H9 (cell line): ENCODE measurements around the gene TNIK. TPM values are rescaled to one million over a fixed set of nuclear protein-coding genes. Genes with fewer than 3 reads are reported as not detected.

Experiments
- DNase-seq: peaks from one replicate; pipeline ENCODE4 v3.0.0-alpha.2; 2017
- H2AFZ ChIP-seq: one replicate; pipeline ENCODE4 v1.6.1; 2013; ENCODE audit warnings: mild to moderate bottlenecking, low read length, control low read depth, moderate library complexity
- H2AK5ac ChIP-seq: 2 replicates; pipeline ENCODE4 v1.6.1; 2013; ENCODE audit warnings: low read length, control low read depth, mixed read lengths; ENCODE audit not compliant: insufficient read length
- H2BK120ac ChIP-seq: one replicate; pipeline ENCODE4 v1.6.1; 2013; ENCODE audit warnings: low read depth, mild to moderate bottlenecking, low read length, control low read depth, inconsistent platforms; ENCODE audit not compliant: poor library complexity, severe bottlenecking
- H2BK12ac ChIP-seq: 2 replicates; pipeline ENCODE4 v1.6.1; 2013; ENCODE audit warnings: low read length, control low read depth, mixed read lengths, low read depth; ENCODE audit not compliant: insufficient read length
- H2BK15ac ChIP-seq: 2 replicates; pipeline ENCODE4 v1.6.1; 2013; ENCODE audit warnings: low read depth, low read length, control low read depth
- H2BK20ac ChIP-seq: one replicate; pipeline ENCODE4 v1.6.1; 2013; ENCODE audit warnings: low read depth, mild to moderate bottlenecking, low read length, control low read depth, inconsistent platforms; ENCODE audit not compliant: poor library complexity, severe bottlenecking
- H2BK5ac ChIP-seq: 2 replicates; pipeline ENCODE4 v1.6.1; 2013; ENCODE audit warnings: low read length, control low read depth, mixed read lengths; ENCODE audit not compliant: insufficient read length
- H3K14ac ChIP-seq: 2 replicates; pipeline ENCODE4 v1.6.1; 2013; ENCODE audit warnings: low read length, control low read depth; ENCODE audit not compliant: insufficient read depth
- H3K18ac ChIP-seq: 2 replicates; pipeline ENCODE4 v1.6.1; 2013; ENCODE audit warnings: low read depth, mild to moderate bottlenecking, mixed read lengths, low read length, control low read depth; ENCODE audit not compliant: insufficient read length
- H3K23ac ChIP-seq: 2 replicates; pipeline ENCODE4 v1.6.1; 2013; ENCODE audit warnings: low read length, control low read depth, mixed read lengths, low read depth; ENCODE audit not compliant: insufficient read length
- H3K23me2 ChIP-seq: 2 replicates; pipeline ENCODE4 v1.6.1; 2013; ENCODE audit warnings: low read depth, mild to moderate bottlenecking, mixed read lengths, low read length, control low read depth; ENCODE audit not compliant: insufficient read length, poor library complexity, severe bottlenecking
- H3K27ac ChIP-seq: 2 replicates; pipeline ENCODE4 v1.5.1; 2013; ENCODE audit warnings: low read length, control low read depth, mixed read lengths, low read depth; ENCODE audit not compliant: insufficient read length
- H3K27me3 ChIP-seq: 2 replicates; pipeline ENCODE4 v1.6.1; 2013; ENCODE audit warnings: low read length, control low read depth, inconsistent platforms; ENCODE audit not compliant: insufficient read depth
- H3K4ac ChIP-seq: 2 replicates; pipeline ENCODE4 v1.6.1; 2013; ENCODE audit warnings: low read depth, mild to moderate bottlenecking, control low read depth, inconsistent platforms, low read length, moderate library complexity
- H3K4me1 ChIP-seq: 2 replicates; pipeline ENCODE4 v1.6.1; 2013; ENCODE audit warnings: low read length, control low read depth, inconsistent platforms; ENCODE audit not compliant: insufficient read depth
- H3K4me2 ChIP-seq: 2 replicates; pipeline ENCODE4 v1.6.1; 2013; ENCODE audit warnings: low read length, control low read depth, mixed read lengths; ENCODE audit not compliant: insufficient read length, insufficient read depth
- H3K56ac ChIP-seq: 2 replicates; pipeline ENCODE4 v1.6.1; 2013; ENCODE audit warnings: low read depth, mild to moderate bottlenecking, mixed read lengths, low read length, control low read depth; ENCODE audit not compliant: insufficient read length
- H3K79me1 ChIP-seq: 2 replicates; pipeline ENCODE4 v1.6.1; 2013; ENCODE audit warnings: low read depth, mild to moderate bottlenecking, moderate library complexity, low read length, control low read depth, inconsistent platforms; ENCODE audit not compliant: insufficient read depth, poor library complexity, severe bottlenecking
- H3K79me2 ChIP-seq: 2 replicates; pipeline ENCODE4 v1.6.1; 2013; ENCODE audit warnings: low read length, control low read depth, inconsistent platforms; ENCODE audit not compliant: insufficient read depth
- H3K9ac ChIP-seq: 2 replicates; pipeline ENCODE4 v1.6.1; 2013; ENCODE audit warnings: low read length, control low read depth, mixed read lengths; ENCODE audit not compliant: insufficient read length; ENCODE audit errors: extremely low read depth
- H3K9me3 ChIP-seq: one replicate; pipeline ENCODE4 v1.6.1; 2013; ENCODE audit warnings: low read depth, low read length, inconsistent platforms; ENCODE audit not compliant: control insufficient read depth
- H3T11ph ChIP-seq: one replicate; pipeline ENCODE4 v1.6.1; 2013; ENCODE audit warnings: mild to moderate bottlenecking, low read length, control low read depth, inconsistent platforms
- H4K20me1 ChIP-seq: one replicate; pipeline ENCODE4 v1.6.1; 2013; ENCODE audit not compliant: control insufficient read depth, insufficient read length, insufficient read depth
- H4K5ac ChIP-seq: 2 replicates; pipeline ENCODE4 v1.6.1; 2013; ENCODE audit warnings: low read depth, mild to moderate bottlenecking, mixed read lengths, low read length, control low read depth; ENCODE audit not compliant: insufficient read length
- H4K8ac ChIP-seq: replicated peaks from 2 replicates; pipeline ENCODE4 v1.6.1; 2013; ENCODE audit warnings: low read length, control low read depth, mixed read lengths, low read depth; ENCODE audit not compliant: insufficient read length
- H4K91ac ChIP-seq: 2 replicates; pipeline ENCODE4 v1.6.1; 2013; ENCODE audit warnings: low read depth, mild to moderate bottlenecking, moderate library complexity, mixed read lengths, low read length, control low read depth; ENCODE audit not compliant: insufficient read length
- H3K27ac Mint-ChIP-seq, 3 experiments: 2 replicates in 2 of 3; 3 replicates in 1 of 3; pipeline ENCODE4 v1.8.0; 2020 to 2021; ENCODE audit warnings: mixed read lengths in 3 of 3, mild to moderate bottlenecking in 1 of 3, moderate library complexity in 1 of 3
- H3K27me3 Mint-ChIP-seq: 2 replicates; pipeline ENCODE4 v1.8.0; 2021; ENCODE audit warnings: low read depth, mild to moderate bottlenecking, moderate library complexity, mixed read lengths
- H3K36me3 Mint-ChIP-seq, 3 experiments: 2 replicates in 2 of 3; 3 replicates in 1 of 3; pipeline ENCODE4 v1.8.0; 2020 to 2021; ENCODE audit warnings: low read depth in 3 of 3, mixed read lengths in 3 of 3; ENCODE audit not compliant: insufficient read depth in 1 of 3
- H3K4me1 Mint-ChIP-seq, 2 experiments: 2 replicates each; pipeline ENCODE4 v1.8.0; 2020; ENCODE audit warnings: mixed read lengths in 2 of 2
- H3K4me3 Mint-ChIP-seq, 2 experiments: 2 replicates in 1 of 2; 3 replicates in 1 of 2; pipeline ENCODE4 v1.8.0; 2020 to 2021; ENCODE audit warnings: mild to moderate bottlenecking in 2 of 2, mixed read lengths in 2 of 2, moderate library complexity in 1 of 2
- H3K9me3 Mint-ChIP-seq, 2 experiments: 2 replicates in 1 of 2; 3 replicates in 1 of 2; pipeline ENCODE4 v1.8.0; 2020; ENCODE audit warnings: mild to moderate bottlenecking in 2 of 2, mixed read lengths in 2 of 2, moderate library complexity in 1 of 2
- CTCF ChIP-seq: fragments of 200-600 bp; sonication (generic); conservative IDR thresholded peaks from 3 replicates; pipeline ENCODE4 v1.8.0; 2021; ENCODE audit warnings: antibody characterized with exemption, mild to moderate bottlenecking
- total RNA-seq: library from RNA; stranded (reverse); gene quantifications from 2 replicates; pipeline ENCODE4 v1.2.1, GENCODE V29; 2021

Gene TNIK
- total RNA-seq, 1 experiment from 2014 or later, result 15.9 TPM

- Histone ChIP-seq H2BK12ac (no peak overlapping the region), H4K8ac (no peak overlapping the region), H2AFZ (no peak overlapping the region), H3K4me2 (no peak overlapping the region), H4K91ac (no peak overlapping the region), H3K56ac (no peak overlapping the region), H4K5ac (no peak overlapping the region), H3K14ac (no peak overlapping the region), H2BK20ac (no peak overlapping the region), H2BK15ac (no peak overlapping the region), H3K79me2 (0 out of 2 replicates have a peak, but pooled peaks cover 1% of the 10 kb centered on the region), H3K9ac (no peak overlapping the region), H3T11ph (no peak overlapping the region), H2AK5ac (no peak overlapping the region), H3K79me1 (no peaks in the 10 kb centered on the region), H3K27me3 (no peaks in the 10 kb centered on the region), H3K18ac (no peak overlapping the region), H2BK5ac (no peak overlapping the region), H4K20me1 (no peaks in the 10 kb centered on the region), H2BK120ac (no peak overlapping the region), H3K4me1 (peaks cover 5% of the 10 kb centered on the region; the same call in 1 of the 2 replicates), H3K9me3 (no peaks in the 10 kb centered on the region), H3K27ac (no peak overlapping the region), H3K23me2 (no peaks in the 10 kb centered on the region), H3K4ac (no peak overlapping the region), H3K23ac (no peak overlapping the region)
- no peak overlapping the region; a peak in 2 of 7 replicates for H3K27ac Mint-ChIP-seq
- H3K27me3 Mint-ChIP-seq, result no peaks in the 10 kb centered on the region
- no peak for TF ChIP-seq CTCF
- no peak for DNase-seq
- H3K4me1 Mint-ChIP-seq, result peaks cover 16 to 19% of the 10 kb centered on the region in 2 experiments
- no peaks in the 10 kb centered on the region for H3K9me3 Mint-ChIP-seq
- H3K36me3 Mint-ChIP-seq, result no peaks in the 10 kb centered on the region; a peak in 2 of 7 replicates
- no peak overlapping the region for H3K4me3 Mint-ChIP-seq
Measured at GRCh38 chr3:171186383-171186782, 273.8 kb downstream of the TNIK start.
